AG09309 (cell line): ENCODE data around the gene NSUN3.

Experiments used
- DNase-seq: peaks from one replicate; pipeline ENCODE4 v3.0.0-alpha.2; 2010; ENCODE audit warnings: low read depth
- H3K4me3 ChIP-seq: 2 replicates; pipeline ENCODE4 v1.5.1; 2011; ENCODE audit warnings: mild to moderate bottlenecking, low read depth, low read length, moderate library complexity; ENCODE audit not compliant: control insufficient read depth
- TF ChIP-seq, protein P1 (sequence below): IDR thresholded peaks from 2 replicates; pipeline ENCODE4 v1.5.1; 2011; ENCODE audit warnings: mild to moderate bottlenecking, low read depth, low read length, inconsistent platforms; ENCODE audit not compliant: insufficient read depth, control insufficient read depth; ENCODE audit errors: missing control alignments

Gene NSUN3

DNA sequence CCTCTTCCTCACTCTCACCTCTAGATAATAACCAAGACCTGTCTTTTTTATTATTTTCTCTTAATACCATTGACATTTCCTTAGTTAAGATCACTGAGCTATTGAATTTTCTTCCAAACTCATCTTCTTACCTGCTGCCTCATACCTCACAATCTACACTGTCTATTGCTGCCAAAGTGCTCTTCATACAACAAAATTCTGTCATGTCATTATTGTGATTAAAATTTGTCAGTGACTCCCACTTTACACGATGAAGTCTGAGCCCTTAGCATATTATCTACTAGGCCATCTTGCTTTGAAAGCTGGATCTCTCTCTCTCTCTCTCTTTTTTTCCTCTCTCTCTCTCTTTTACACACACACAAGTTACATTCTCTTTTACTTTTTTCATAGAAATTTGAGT lies 73.3 kb downstream of the NSUN3 start:
- no peak for DNase-seq
- TF ChIP-seq, protein P1, sequence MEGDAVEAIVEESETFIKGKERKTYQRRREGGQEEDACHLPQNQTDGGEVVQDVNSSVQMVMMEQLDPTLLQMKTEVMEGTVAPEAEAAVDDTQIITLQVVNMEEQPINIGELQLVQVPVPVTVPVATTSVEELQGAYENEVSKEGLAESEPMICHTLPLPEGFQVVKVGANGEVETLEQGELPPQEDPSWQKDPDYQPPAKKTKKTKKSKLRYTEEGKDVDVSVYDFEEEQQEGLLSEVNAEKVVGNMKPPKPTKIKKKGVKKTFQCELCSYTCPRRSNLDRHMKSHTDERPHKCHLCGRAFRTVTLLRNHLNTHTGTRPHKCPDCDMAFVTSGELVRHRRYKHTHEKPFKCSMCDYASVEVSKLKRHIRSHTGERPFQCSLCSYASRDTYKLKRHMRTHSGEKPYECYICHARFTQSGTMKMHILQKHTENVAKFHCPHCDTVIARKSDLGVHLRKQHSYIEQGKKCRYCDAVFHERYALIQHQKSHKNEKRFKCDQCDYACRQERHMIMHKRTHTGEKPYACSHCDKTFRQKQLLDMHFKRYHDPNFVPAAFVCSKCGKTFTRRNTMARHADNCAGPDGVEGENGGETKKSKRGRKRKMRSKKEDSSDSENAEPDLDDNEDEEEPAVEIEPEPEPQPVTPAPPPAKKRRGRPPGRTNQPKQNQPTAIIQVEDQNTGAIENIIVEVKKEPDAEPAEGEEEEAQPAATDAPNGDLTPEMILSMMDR, result no peak
- H3K4me3 ChIP-seq, result no peak overlapping the region

- no peak for DNase-seq
- no peak overlapping the region for H3K4me3 ChIP-seq
- TF ChIP-seq, protein P1, result no peak
These were observed 74.5 kb downstream of the NSUN3 start for GRCh38 chr3:94137377-94137776.

DNA sequence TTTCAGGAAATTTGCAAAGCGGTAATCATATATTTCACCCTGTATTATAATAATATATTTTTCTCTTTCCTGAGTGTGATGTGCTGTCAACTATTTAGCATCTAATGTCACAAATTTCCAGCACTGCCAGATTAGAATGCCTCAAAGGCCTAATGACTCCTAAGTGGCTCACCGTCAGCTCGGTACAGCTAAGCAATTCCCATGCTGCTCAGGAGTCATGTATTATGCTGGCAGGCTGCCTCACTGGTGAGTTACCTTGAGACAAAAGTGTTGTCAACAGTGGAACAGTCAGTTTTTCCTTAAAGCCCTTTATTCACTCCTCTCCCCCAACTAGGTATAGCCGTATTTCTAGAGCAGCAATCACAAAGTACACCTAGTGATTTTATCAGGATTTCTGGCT lies 83.6 kb downstream of the NSUN3 start:
- TF ChIP-seq, protein P1, result no peak
- H3K4me3 ChIP-seq, result no peak overlapping the region

GRCh38 chr3:94147012-94147411 lies 84.2 kb downstream of the NSUN3 start:
- H3K4me3 ChIP-seq, result no peak overlapping the region
- DNase-seq, result no peak
- TF ChIP-seq, protein P1, result no peak

More for the DNA sequence above, 83.6 kb downstream of the NSUN3 start:
- no peak for DNase-seq

DNA sequence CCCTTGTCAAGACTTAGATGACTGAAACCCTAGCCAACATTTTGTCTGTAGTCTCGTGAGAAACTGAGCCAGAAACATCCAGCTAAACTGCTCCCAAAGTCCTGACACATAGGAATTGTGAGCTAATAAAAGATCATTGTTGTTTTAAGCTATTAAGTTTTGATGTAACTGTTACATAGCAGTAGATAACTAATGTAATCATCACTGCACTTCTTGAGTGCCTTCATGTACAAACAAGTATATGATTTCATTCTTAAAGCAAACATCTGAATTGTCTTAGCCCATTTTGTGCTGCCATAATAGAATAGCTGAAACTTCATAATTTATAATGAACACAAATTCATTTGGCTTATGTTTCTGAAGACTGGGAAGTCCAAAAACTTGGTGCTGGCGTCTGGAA lies 87.3 kb downstream of the NSUN3 start:
- no peak for DNase-seq
- TF ChIP-seq, protein P1, result no peak
- no peak overlapping the region for H3K4me3 ChIP-seq

DNA sequence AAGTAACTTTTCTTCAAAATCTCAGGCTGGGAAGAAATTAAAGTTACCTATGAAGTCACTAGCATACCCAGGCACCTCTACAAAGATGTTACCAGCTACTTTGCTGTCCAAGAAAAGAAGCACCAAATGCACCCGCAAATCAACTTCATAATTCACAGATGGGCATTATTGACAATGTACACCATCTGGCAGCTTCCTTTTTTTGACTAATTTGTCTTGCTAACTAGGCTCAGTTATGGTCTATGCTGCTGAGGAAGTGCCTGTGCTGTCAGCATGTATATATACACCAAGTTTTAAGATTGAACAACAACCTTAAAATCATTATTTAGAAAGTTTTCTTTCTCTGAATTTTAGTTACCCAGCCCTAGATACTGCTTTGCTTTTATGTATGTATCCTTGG lies 93.8 kb downstream of the NSUN3 start:
- TF ChIP-seq, protein P1, result no peak
- DNase-seq, result no peak
- H3K4me3 ChIP-seq, result no peak overlapping the region

DNA sequence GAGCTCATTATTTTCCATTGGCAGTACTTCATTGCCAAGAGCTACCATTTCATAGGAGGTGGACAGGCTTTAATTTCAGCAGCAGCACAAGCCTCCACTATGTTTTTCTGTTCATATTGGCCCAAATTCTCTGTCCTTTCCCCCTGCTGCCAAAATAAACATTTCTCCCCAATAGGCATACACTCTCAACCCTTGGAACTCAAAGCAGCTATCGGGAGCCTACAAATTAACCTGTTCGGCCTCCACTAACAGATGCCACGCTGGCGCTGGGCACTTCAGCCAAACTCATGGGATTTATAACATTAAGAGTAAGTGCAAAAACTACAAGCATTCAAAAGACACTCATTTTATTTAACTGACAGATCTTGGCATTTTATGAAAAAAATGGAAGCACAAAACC lies 95.7 kb downstream of the NSUN3 start:
- TF ChIP-seq, protein P1, result no peak
- DNase-seq, result no peak
- no peak overlapping the region for H3K4me3 ChIP-seq
